ENCODE measurements around the gene FABP3. TPM values are rescaled to one million over a fixed set of nuclear protein-coding genes. Genes with fewer than 3 reads are reported as not detected.

Gene FABP3
- total and polyA plus RNA-seq, 2 of the 13 experiments (the other 11 are each of a cell fraction or from before 2014, with no cell fraction given): 0.21 to 0.24 TPM

- TF ChIP-seq BCLAF1 (IDR thresholded peaks at IDR 0.05) (no peak), NFRKB (IDR thresholded peaks at IDR 0.05) (no peak), SYNCRIP (IDR thresholded peaks at IDR 0.05; ENCODE audit: insufficient read depth, low read depth, low read length) (no peak), ADNP (CRISPR knock-in tag; IDR thresholded peaks at IDR 0.05) (no peak), IKZF4 (CRISPR knock-in tag; IDR thresholded peaks at IDR 0.05; ENCODE audit: borderline replicate concordance, low read depth, not compliant biosample characterization) (no peak), PHF21A (CRISPR knock-in tag; IDR thresholded peaks at IDR 0.05) (no peak), ISX (CRISPR knock-in tag; conservative IDR thresholded peaks at IDR 0.05) (no peak)
These were observed 28.4 kb downstream of the FABP3 start (continued) for GRCh38 chr1:31344503-31344902.

GRCh38 chr1:31336687-31337467 lies 36.0 kb downstream of the FABP3 start:
- Histone ChIP-seq H3K9ac (ENCODE audit: insufficient read depth, low read depth, low read length) (no peak overlapping the region), H3K4me1 (ENCODE audit: insufficient read depth, low read length) (no peaks in the 10 kb centered on the region), H3K4me2 (ENCODE audit: low read depth, low read length) (no peak overlapping the region), H3K27me3 (ENCODE audit: control insufficient read depth in 1 of 2, insufficient read depth in 2 of 2, low read length in 2 of 2) (no peaks in the 10 kb centered on the region), H4K20me1 (ENCODE audit: insufficient read depth, low read length) (no peaks in the 10 kb centered on the region), H3K79me2 (ENCODE audit: insufficient read depth, low read length) (no peaks in the 10 kb centered on the region), H2AFZ (ENCODE audit: low read length) (no peak overlapping the region), H3K9me3 (ENCODE audit: low read length) (no peaks in the 10 kb centered on the region), H3K27ac (ENCODE audit: extremely low read length, insufficient read depth, low read length) (no peak overlapping the region), H3K36me3 (replicated peaks in 1 of 2; ENCODE audit: control insufficient read depth in 1 of 2, insufficient read depth in 2 of 2, low read length in 2 of 2) (peaks cover 0 to 22% of the 10 kb centered on the region in 2 experiments; a peak in 2 of 5 replicates), H3K4me3 (replicated peaks in 1 of 3; ENCODE audit: insufficient read depth in 1 of 3, low read depth in 2 of 3, low read length in 3 of 3) (no peak overlapping the region)
- FAIRE-seq: no peak
- intact Hi-C loops (cut with micrococcal nuclease; ENCODE audit: unreplicated experiment): no loop called here
- DNase-seq (ENCODE audit: low spot score): no peak
- BruUV-seq (replicated peaks): no TSS peak
- WGBS (ENCODE audit: low lambda C conversion rate): 83% methylated on average over 10 of the region's 10 CpGs
- in situ Hi-C loops (cut with HindIII; ENCODE audit: extremely low pct_ligation_motif_present, low pct_unique_long_range_greater_than_20kb): no loop called here
- no peak for ATAC-seq
- CTCF ChIA-PET (ENCODE audit: low intra/inter-chr PET ratio, low total read pairs): no interaction called here
- POLR2A ChIA-PET: no interaction called here
- TF ChIP-seq LBX2 (CRISPR knock-in tag; IDR thresholded peaks at IDR 0.05; ENCODE audit: borderline replicate concordance) (no peak), HDAC1 (CRISPR knock-in tag; IDR thresholded peaks at IDR 0.05) (no peak), ZNF335 (CRISPR knock-in tag; IDR thresholded peaks at IDR 0.05) (no peak), FOXJ3 (CRISPR knock-in tag; IDR thresholded peaks at IDR 0.05; ENCODE audit: borderline replicate concordance) (no peak), ZNF331 (CRISPR knock-in tag; IDR thresholded peaks at IDR 0.05) (no peak), IRF1 (CRISPR knock-in tag; IDR thresholded peaks at IDR 0.05; ENCODE audit: low read depth) (no peak), NRL (CRISPR knock-in tag; IDR thresholded peaks at IDR 0.05; ENCODE audit: borderline replicate concordance) (no peak), CREM (IDR thresholded peaks at IDR 0.05) (no peak), CREM (CRISPR knock-in tag; IDR thresholded peaks at IDR 0.05) (no peak), MAFF (IDR thresholded peaks at IDR 0.05; ENCODE audit: low read depth, low read length) (no peak)
- TF ChIP-seq, protein P1, sequence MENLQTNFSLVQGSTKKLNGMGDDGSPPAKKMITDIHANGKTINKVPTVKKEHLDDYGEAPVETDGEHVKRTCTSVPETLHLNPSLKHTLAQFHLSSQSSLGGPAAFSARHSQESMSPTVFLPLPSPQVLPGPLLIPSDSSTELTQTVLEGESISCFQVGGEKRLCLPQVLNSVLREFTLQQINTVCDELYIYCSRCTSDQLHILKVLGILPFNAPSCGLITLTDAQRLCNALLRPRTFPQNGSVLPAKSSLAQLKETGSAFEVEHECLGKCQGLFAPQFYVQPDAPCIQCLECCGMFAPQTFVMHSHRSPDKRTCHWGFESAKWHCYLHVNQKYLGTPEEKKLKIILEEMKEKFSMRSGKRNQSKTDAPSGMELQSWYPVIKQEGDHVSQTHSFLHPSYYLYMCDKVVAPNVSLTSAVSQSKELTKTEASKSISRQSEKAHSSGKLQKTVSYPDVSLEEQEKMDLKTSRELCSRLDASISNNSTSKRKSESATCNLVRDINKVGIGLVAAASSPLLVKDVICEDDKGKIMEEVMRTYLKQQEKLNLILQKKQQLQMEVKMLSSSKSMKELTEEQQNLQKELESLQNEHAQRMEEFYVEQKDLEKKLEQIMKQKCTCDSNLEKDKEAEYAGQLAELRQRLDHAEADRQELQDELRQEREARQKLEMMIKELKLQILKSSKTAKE (CRISPR knock-in tag; IDR thresholded peaks at IDR 0.05; ENCODE audit: borderline replicate concordance): no peak
